PC-3 (cell line): ENCODE results near the gene CD244. TPM values are rescaled to one million over a fixed set of nuclear protein-coding genes. Genes with fewer than 3 reads are reported as not detected.

ENCODE experiments used
- ATAC-seq: fragments of 200-7000 bp; cut with Tn5 transposase; 2 replicates; pipeline ENCODE4 v1.9.1; 2020; ENCODE audit warnings: mild to moderate bottlenecking, moderate library complexity
- BruUV-seq: library from RNA; stranded (reverse); fragments of 400-500 nt; replicated peaks from 2 replicates; lab custom pipeline; 2021; lab: Mats Ljungman, UMichigan
- CTCF ChIA-PET: fragments of 300-600 bp; sonication (Branson Sonifier 250); formaldehyde crosslinking; loops from one replicate; lab custom pipeline; 2022; ENCODE audit warnings: antibody characterized with exemption; lab: Charles Lee
- POLR2A ChIA-PET: fragments of 300-600 bp; sonication (Branson Sonifier 250); formaldehyde crosslinking; loops from one replicate; lab custom pipeline; 2022; ENCODE audit warnings: antibody characterized with exemption; ENCODE audit not compliant: unreplicated experiment; lab: Charles Lee
- DNase-seq: peaks from one replicate; pipeline ENCODE4 v3.0.0-alpha.2; 2015
- H2AFZ ChIP-seq: fragments of 300-600 bp; sonication (generic); 2 replicates; pipeline ENCODE4 v1.6.0; 2016; ENCODE audit warnings: antibody characterized with exemption, low read length
- H3F3A ChIP-seq: fragments of 300-600 bp; sonication (generic); one replicate; pipeline ENCODE4 v1.6.0; 2017; ENCODE audit warnings: antibody characterized with exemption, low read length, control low read depth, mild to moderate bottlenecking; ENCODE audit not compliant: unreplicated experiment
- H3K27ac ChIP-seq: fragments of 300-600 bp; sonication (generic); 2 replicates; pipeline ENCODE4 v1.5.1; 2016; ENCODE audit warnings: mild to moderate bottlenecking, low read length
- H3K27me3 ChIP-seq: fragments of 300-600 bp; sonication (generic); 2 replicates; pipeline ENCODE4 v1.6.1; 2016; ENCODE audit warnings: low read length, mixed read lengths
- H3K36me3 ChIP-seq: fragments of 300-600 bp; sonication (generic); 2 replicates; pipeline ENCODE4 v1.6.1; 2016; ENCODE audit warnings: low read depth, mixed run types, low read length, mixed read lengths
- H3K4me1 ChIP-seq: fragments of 300-600 bp; sonication (generic); 2 replicates; pipeline ENCODE4 v1.5.1; 2016; ENCODE audit warnings: low read length; ENCODE audit not compliant: insufficient read depth
- H3K4me2 ChIP-seq: fragments of 300-600 bp; sonication (generic); 2 replicates; pipeline ENCODE4 v1.6.0; 2016; ENCODE audit warnings: low read length
- H3K4me3 ChIP-seq: fragments of 300-600 bp; sonication (generic); 2 replicates; pipeline ENCODE4 v1.5.1; 2016; ENCODE audit warnings: mild to moderate bottlenecking, low read length, mixed read lengths
- H3K79me2 ChIP-seq: fragments of 300-600 bp; sonication (generic); 2 replicates; pipeline ENCODE4 v1.6.1; 2017; ENCODE audit warnings: low read length, mixed read lengths
- H3K9ac ChIP-seq: fragments of 300-600 bp; sonication (generic); 2 replicates; pipeline ENCODE4 v1.6.0; 2016; ENCODE audit warnings: mild to moderate bottlenecking, low read length
- H3K9me2 ChIP-seq: fragments of 300-600 bp; sonication (generic); replicated peaks from 2 replicates; pipeline ENCODE4 v1.6.1; 2016; ENCODE audit warnings: mixed run types, low read length, mixed read lengths
- H3K9me3 ChIP-seq: fragments of 300-600 bp; sonication (generic); 2 replicates; pipeline ENCODE4 v1.6.1; 2016; ENCODE audit warnings: low read length, mixed read lengths
- H4K20me1 ChIP-seq: fragments of 300-600 bp; sonication (generic); 2 replicates; pipeline ENCODE4 v1.6.1; 2016; ENCODE audit warnings: low read length, mixed read lengths
- CTCF ChIP-seq: fragments of 300-600 bp; sonication (generic); conservative IDR thresholded peaks from 2 replicates; pipeline ENCODE4 v1.5.1; 2017; ENCODE audit warnings: antibody characterized with exemption, low read depth, mild to moderate bottlenecking, low read length
- EZH2 ChIP-seq: fragments of 300-600 bp; sonication (generic); IDR thresholded peaks from one replicate; pipeline ENCODE4 v1.6.1; 2017; ENCODE audit warnings: antibody characterized with exemption, mild to moderate bottlenecking, low read length; ENCODE audit not compliant: unreplicated experiment
- EZH2phosphoT487 ChIP-seq: fragments of 300-600 bp; sonication (generic); IDR thresholded peaks from 2 replicates; pipeline ENCODE4 v1.6.1; 2018; ENCODE audit warnings: mild to moderate bottlenecking, antibody characterized with exemption, low read length, borderline replicate concordance
- intact Hi-C: fragments of 100-400 bp; cut with micrococcal nuclease; formaldehyde crosslinking; loops from 2 replicates; pipeline ENCODE4 v1.9.0; 2023
- total RNA-seq: library from RNA; depleted of rRNA; stranded (reverse); fragments of >200 nt; gene quantifications from 2 replicates; pipeline ENCODE4 v1.2.3, GENCODE V29; 2014

The CD244 gene
- total RNA-seq, 1 experiment from 2014 or later, result not detected

- Histone ChIP-seq H3K27ac (no peak overlapping the region), H3K9me3 (peaks cover 9% of the 10 kb centered on the region), H3K36me3 (no peaks in the 10 kb centered on the region), H3K27me3 (no peaks in the 10 kb centered on the region), H3K9me2 (no peaks in the 10 kb centered on the region), H3K9ac (no peak overlapping the region), H2AFZ (no peak overlapping the region), H3K4me2 (no peak overlapping the region), H3K79me2 (no peaks in the 10 kb centered on the region), H3F3A (no peaks in the 10 kb centered on the region), H3K4me1 (peaks cover 11% of the 10 kb centered on the region), H3K4me3 (no peak overlapping the region), H4K20me1 (no peaks in the 10 kb centered on the region)
- no TSS peak for BruUV-seq
- no peak for DNase-seq
- CTCF ChIA-PET, result no interaction called here
- TF ChIP-seq EZH2 (no peak), CTCF (no peak), EZH2phosphoT487 (no peak)
- intact Hi-C loops, result no loop called here
- POLR2A ChIA-PET, result no interaction called here
- ATAC-seq, result no peak
Measured at GRCh38 chr1:160811147-160811546, 51.5 kb downstream of the CD244 start.

- DNase-seq (no peak), ATAC-seq (no peak)
- no peaks in the 10 kb centered on the region for H3K9me2 ChIP-seq
- H3K36me3 ChIP-seq, result no peaks in the 10 kb centered on the region
- peaks cover 12% of the 10 kb centered on the region for H3K9me3 ChIP-seq
- BruUV-seq, result no TSS peak
- H3K9ac ChIP-seq, result no peak overlapping the region
- H4K20me1 ChIP-seq, result no peaks in the 10 kb centered on the region
- no peak for TF ChIP-seq CTCF
- TF ChIP-seq EZH2, result no peak
- TF ChIP-seq EZH2phosphoT487, result no peak
- H3K4me1 ChIP-seq, result peaks cover 11% of the 10 kb centered on the region
- ChIA-PET POLR2A (no interaction called here), CTCF (no interaction called here)
- no peaks in the 10 kb centered on the region for H3K79me2 ChIP-seq
- intact Hi-C loops, result no loop called here
- no peaks in the 10 kb centered on the region for H3K27me3 ChIP-seq
- no peak overlapping the region for H3K27ac ChIP-seq
- H3K4me3 ChIP-seq, result no peak overlapping the region
- H2AFZ ChIP-seq, result no peak overlapping the region
- no peaks in the 10 kb centered on the region for H3F3A ChIP-seq
- no peak overlapping the region for H3K4me2 ChIP-seq
Measured at GRCh38 chr1:160810486-160810885, 52.2 kb downstream of the CD244 start.

- peaks cover 5% of the 10 kb centered on the region for H3K4me1 ChIP-seq
- TF ChIP-seq EZH2 (no peak), EZH2phosphoT487 (no peak), CTCF (no peak)
- intact Hi-C loops, result no loop called here
- H3K36me3 ChIP-seq, result no peaks in the 10 kb centered on the region
- no peak for ATAC-seq
- DNase-seq, result no peak
- H4K20me1 ChIP-seq, result no peaks in the 10 kb centered on the region
- peaks cover 12% of the 10 kb centered on the region for H3K9me3 ChIP-seq
- no peak overlapping the region for H3K4me2 ChIP-seq
- no peaks in the 10 kb centered on the region for H3K27me3 ChIP-seq
- H3K27ac ChIP-seq, result no peak overlapping the region
- H3K79me2 ChIP-seq, result no peaks in the 10 kb centered on the region
- no TSS peak for BruUV-seq
- H3K4me3 ChIP-seq, result no peak overlapping the region
- H3K9me2 ChIP-seq, result no peaks in the 10 kb centered on the region
- POLR2A ChIA-PET, result no interaction called here
- H3K9ac ChIP-seq, result no peak overlapping the region
- H2AFZ ChIP-seq, result no peak overlapping the region
- no peaks in the 10 kb centered on the region for H3F3A ChIP-seq
- CTCF ChIA-PET, result no interaction called here
Measured at GRCh38 chr1:160808289-160808688, 54.4 kb downstream of the CD244 start.
